Right lobe of liver (tissue), 4 donors: ENCODE results near the gene RNPS1.

Experiments
- POLR2A ChIP-seq: fragments of 450-650 bp; IDR thresholded peaks from one replicate; pipeline ENCODE4 v1.6.1; 2017; ENCODE audit warnings: antibody characterized with exemption, mild to moderate bottlenecking
- TF ChIP-seq, protein P1 (sequence below), 4 donors: fragments of 200-600 bp in 3 of 4; fragments of 450-650 bp in 1 of 4; IDR thresholded peaks; one replicate each; pipeline versions ENCODE4 v1.5.1 to v1.8.0; 2016 to 2022; ENCODE audit warnings: antibody characterized with exemption in 4 of 4, mild to moderate bottlenecking in 2 of 4
- donor health status: DM: no; HTN: no; CAD: no.
- donor health status: DM: no; HTN: no; CAD: no.
- donor health status: DM: no; HTN: yes; CAD: no.

DNA sequence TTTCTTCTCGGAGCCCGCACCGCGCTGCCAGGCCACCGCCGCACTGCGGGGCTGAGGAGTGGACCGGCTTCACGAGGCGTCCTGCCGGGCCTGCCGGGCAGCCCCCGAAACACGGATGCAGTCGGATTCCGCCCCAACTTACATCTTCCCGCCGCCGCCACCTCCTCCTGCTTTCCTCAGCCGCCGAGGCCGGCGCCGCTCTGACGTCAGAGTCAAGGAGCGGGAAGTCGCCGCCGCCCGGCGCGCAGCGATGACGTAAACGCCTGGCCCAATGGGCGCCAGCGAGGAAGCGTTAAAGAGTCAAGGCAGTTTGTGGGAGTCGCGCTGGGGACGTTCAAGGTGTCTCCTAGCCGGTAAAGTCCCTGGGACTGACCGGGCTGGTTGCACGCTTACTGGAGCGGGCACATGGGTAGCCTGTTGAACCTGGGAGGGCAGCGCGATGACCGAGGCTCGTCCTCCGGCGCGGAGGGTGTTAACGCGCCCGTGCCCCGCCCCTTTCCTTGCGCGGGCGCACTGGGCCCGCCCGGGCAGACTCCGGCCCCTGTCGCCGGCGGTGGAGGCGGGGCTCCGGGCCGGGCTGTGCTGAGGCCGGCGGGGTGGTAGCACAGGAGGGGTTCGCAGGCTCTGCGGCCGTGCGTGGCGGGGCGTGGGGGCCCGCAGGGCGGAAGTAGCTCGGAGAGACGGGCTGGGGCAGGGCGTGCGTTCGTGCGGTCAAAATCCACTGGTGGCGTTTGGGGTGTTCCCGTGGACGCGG, at the start of gene RNPS1:
- TF ChIP-seq, protein P1, sequence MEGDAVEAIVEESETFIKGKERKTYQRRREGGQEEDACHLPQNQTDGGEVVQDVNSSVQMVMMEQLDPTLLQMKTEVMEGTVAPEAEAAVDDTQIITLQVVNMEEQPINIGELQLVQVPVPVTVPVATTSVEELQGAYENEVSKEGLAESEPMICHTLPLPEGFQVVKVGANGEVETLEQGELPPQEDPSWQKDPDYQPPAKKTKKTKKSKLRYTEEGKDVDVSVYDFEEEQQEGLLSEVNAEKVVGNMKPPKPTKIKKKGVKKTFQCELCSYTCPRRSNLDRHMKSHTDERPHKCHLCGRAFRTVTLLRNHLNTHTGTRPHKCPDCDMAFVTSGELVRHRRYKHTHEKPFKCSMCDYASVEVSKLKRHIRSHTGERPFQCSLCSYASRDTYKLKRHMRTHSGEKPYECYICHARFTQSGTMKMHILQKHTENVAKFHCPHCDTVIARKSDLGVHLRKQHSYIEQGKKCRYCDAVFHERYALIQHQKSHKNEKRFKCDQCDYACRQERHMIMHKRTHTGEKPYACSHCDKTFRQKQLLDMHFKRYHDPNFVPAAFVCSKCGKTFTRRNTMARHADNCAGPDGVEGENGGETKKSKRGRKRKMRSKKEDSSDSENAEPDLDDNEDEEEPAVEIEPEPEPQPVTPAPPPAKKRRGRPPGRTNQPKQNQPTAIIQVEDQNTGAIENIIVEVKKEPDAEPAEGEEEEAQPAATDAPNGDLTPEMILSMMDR (IDR thresholded peaks at IDR 0.05) = no peak
- peak; percentile 94 for TF ChIP-seq POLR2A
